Anterior cingulate cortex (tissue), 58 donors: ENCODE measurements around the gene MPPED2.
A peak's percentile ranks its signal among the peaks of the same experiment; 100 is the strongest.

Experiments used
- DNase-seq, 58 donors: peaks; one replicate each; lab custom pipeline; 2025; lab: John Stamatoyannopoulos, UW

Gene MPPED2, protein sequence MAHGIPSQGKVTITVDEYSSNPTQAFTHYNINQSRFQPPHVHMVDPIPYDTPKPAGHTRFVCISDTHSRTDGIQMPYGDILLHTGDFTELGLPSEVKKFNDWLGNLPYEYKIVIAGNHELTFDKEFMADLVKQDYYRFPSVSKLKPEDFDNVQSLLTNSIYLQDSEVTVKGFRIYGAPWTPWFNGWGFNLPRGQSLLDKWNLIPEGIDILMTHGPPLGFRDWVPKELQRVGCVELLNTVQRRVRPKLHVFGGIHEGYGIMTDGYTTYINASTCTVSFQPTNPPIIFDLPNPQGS

DNA sequence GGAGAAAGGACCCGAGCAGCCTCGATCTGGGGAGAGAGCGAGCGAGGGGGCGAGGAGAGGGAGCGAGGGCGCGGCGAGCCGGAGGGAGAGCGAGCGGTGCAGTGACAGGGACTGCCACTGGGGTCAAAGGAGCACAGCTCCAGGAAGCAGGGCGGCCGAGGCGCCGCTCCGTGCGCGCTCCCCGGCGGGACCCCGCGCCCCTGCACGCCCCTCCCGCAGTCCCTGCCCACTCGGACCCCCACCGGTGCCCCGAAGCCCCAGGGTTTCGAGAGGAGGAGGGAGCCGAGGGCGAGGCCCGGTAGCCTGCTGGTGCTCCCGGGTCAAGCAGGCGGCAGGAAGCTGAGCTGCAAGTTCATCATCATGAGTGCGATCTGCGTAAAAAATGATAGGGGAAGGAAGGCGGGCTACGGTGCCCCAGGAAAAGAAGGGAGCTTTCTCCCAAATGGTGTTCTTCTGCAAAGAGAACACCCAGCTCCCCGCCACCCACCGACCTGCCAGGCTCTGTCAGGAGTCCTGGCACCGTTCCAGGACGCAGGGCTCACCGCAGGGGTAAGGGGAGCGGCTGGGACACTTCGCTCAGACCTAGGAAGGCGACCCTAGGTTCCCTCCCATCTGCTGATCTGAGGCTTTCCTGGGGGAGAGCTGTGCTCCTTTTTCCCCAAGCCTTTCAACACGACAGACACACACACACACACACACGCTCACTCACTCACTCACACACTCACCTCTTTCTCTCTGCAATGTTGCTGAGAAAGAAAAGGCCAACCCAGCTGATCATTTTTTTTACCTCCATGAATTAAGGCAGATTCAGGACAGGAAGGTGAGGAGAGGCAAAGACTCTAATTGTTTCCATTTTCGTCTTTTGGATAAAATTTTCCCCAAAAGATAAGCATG lies at the start of gene MPPED2:
Gene MPPED2 (minus strand): TSS at position 103 of the 894 bp plus-strand sequence. CDS start 5,980 bp downstream, outside the sequence.
- DNase-seq = peak in 31 of 58 donors; percentile 14 to 73 (median 40)

DNA sequence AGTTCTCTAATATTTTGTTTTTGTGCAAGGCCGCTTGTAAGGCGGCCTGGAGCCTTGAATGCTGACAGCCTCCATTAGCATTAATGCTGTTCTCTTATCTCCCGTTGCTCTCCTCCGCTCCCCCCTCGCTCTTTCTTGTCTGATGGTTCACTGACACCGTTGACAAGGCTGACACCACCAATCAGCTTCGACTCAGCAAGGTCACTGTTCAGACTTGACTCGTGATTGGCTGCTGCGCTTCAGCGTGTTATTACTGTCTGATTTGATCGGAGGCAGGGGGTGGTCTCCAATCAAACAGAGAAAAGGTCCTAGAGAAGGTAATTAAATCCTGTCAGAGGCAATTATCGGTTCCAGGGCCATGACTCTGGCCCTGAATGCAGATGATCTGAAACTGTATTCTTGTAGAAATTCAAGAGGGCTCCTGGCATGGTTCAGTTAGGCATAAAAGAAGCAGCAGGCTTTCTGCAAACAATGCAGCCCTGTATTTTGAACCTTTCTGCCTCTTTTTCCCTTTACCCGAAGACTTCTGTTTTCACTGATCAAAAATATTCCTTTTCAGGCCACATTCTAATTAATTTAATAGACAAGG lies 49.3 kb upstream of the MPPED2 start:
- DNase-seq = peak in 57 of 58 donors; percentile 0 to 91 (median 67)

DNA sequence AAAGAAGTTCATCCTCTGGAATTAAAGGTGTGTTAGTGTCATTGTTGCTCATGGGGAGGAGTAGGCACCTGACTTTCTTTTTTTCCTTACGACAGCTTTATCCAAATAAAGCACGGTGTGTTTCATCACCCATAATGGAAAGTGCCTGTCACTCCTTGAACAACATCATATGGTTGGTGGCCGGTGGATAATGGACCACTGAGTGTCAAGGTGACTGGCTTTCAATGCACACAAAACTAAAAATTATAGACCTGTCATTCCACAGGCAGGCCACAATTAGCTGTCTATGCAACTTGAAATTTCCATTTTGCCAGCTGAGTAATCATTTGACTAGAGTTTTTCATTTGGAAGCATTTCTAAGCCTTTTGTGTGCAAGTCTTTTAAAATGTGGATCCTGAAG lies 45.0 kb upstream of the MPPED2 start:
- DNase-seq = no peak

DNA sequence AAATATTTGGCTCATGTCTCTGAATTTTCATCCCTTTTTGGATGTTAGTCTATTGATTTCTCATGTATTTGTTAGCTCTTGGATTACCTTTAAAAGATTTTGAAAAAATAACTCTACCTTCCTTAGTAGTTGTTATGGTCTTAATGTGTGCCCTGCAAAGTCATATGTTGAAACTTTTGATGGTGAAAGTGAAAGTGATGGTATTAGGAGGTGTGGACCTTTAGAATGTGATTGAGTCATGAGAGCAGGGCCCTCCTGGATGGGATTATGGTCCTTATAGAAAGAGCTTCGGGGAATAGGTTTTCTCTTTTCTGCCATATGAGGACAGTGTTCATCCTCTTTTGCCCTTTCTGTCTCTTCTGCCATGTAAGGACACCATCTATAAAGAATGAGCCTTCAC lies 33.6 kb upstream of the MPPED2 start:
- DNase-seq = no peak

DNA sequence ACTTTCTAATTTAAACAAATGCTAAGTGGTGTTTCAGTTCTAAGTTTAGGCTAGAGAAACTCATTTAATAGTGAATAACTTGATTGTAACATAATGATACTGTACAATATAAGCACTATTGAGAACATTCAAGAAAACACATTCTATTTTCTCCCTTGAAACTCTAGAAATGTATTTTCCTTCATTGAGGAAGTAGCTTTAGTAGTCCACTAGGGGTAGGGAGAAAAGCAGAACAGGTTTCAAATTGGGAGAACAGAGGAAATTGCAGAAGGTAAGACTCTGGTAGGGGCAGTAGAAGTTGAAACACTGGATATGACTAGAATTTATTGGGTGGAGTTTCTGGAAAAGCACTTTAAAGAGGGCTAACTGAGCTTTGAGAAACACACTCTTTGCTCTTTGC lies 31.6 kb upstream of the MPPED2 start:
- DNase-seq = no peak

DNA sequence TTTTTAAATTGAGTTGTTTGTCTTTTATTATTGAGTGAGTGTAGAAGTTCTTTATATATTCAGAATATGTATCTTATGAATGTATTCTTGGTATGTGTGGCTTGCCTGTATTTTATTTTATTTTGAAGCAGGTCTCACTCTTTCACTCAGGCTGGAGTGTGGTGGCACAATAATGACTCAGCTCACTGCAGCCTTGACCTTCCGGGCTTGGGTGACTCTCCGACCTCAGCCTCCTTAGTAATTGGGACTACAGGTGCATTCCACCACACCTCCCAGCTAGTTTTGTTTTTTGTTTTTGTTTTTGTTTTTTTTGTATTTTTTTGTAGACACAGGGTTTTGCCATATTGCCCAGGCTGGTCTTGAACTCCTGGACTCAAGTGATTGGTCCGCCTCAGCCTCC lies 24.5 kb upstream of the MPPED2 start:
- DNase-seq = no peak

DNA sequence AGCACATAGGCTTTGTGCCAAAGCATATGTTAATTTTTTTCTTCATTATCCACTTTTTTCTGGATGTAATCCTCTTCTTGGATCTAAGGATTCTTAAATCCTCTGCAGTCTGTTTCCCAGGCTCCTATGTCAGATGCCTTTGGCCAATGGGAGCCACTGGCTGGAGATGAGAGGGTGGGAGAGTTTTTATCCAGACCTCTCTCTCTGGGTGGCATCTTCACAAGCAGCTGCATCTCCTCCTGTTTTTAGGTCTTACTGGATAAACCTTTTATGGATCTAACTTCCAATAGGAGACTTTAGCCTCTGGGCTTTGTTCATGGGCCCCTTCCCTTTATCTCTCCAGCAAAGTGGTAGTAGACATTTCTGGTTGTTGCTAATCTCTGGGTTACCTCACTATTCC lies 22.4 kb upstream of the MPPED2 start:
- no peak for DNase-seq

DNA sequence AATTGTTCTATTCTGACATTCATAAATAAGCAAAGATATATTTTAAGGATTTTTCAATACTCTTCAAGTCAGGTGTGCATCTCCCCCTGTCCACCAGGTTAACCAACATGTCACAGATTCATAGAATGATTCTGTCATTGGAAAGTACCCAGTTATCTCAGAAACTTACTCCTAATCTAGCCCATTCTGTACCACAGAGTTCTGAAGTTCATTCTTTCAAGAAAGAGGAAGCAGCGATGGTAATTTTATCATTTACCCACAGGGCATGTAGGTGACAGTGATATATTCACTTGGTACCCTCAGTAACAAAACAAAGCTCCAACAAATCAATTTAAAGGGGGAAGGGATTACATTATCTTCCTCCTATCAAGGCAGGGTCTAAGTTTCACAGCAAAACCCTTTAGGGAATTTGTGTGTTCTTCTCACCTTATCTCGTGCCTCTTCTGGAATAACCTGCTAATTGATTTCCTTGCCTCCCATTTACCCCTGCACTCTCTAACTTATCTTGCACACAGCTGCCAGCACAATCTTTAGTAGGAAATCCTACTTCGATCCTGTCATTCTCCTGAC lies 19.0 kb upstream of the MPPED2 start:
- DNase-seq = no peak

DNA sequence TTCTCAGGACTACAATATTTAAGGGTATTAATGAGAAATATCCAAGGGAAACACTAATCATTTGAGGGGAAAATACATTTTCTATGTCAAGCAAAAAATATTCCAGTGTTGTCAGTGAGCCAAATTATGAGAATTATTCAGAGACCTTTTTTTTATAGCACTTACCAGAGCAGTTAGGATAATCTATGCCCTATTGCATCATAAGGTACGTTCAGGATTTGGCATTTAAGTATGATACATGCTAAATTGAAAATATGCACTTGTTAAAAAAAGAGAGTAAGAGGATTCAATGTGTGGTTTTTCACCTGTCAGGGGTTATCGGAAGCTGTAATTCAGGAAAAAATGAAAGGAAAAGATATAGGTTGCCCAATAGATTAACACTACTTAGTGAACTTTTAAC lies 17.2 kb upstream of the MPPED2 start:
- DNase-seq = no peak

DNA sequence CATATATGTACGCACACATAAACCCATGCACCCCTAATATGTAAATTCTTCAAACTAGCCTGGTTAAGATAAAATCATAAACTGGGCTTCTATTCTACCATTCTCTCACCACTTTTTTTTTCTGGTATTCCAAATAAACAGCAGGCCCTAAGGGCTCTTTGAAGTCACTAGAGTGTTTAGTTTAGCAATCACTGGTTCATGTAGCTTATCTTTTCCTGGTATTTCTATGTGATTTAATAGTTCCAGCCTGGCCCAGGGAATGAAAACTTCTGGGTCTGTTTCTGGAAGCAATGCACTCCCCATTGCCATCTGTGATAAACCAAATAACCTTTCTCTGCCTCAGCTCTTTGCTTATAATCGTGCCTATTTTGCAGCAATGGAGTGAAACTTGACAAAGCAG lies 10.7 kb upstream of the MPPED2 start:
- no peak for DNase-seq

DNA sequence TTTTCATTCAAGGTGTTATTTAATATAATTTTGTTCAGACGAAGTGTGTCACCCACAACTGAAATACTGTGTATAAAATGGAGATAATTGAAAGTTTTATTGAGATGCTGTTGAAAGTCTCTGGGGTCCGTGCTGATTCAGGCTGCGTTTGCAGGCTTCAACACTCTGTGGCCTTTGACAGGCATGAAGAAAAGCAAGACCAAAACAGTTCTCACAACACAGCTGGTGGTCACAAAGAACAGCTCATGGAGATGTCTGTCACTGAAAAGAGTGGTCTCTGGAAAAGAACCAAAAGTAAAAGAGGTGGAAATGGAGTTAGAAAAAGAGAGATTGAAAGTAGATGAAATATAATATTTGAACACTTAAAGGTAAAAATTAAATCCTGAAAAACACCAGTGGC lies 9.8 kb upstream of the MPPED2 start:
- no peak for DNase-seq

DNA sequence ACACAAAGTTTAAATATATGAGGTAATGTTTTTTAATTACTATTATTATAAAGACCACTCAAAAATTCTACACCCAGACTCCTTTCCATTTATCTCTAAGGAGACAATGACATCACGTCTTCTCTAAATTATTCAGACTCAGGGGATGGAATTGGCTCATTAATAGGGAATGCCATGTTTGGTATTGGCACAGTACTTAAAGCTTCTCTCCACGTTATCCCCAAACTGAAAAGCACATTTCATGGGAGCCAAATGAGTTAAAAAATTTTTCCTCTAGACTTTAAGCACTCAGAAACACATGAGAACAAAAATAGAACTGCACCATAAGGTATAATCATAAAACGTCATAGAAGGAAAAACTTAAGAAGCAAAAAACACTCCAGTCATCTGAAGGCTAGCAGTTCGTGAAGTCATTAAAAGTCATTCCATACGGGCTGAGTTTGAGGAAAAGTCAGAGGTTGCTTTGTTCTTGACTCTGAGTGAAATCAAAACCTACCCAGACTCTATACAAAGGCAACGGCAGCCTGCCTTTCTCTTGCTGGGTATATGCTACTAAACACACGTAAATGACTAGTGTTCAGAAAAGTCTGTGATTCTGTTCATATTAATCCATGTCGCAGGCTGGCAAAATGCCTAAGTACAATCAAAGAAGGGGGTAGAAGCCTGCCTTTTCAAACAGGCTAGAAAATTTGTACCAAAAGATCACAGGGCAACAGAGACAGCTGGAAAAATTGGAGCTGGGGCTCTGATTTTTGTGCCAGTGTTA lies 8.7 kb upstream of the MPPED2 start:
- DNase-seq = no peak

DNA sequence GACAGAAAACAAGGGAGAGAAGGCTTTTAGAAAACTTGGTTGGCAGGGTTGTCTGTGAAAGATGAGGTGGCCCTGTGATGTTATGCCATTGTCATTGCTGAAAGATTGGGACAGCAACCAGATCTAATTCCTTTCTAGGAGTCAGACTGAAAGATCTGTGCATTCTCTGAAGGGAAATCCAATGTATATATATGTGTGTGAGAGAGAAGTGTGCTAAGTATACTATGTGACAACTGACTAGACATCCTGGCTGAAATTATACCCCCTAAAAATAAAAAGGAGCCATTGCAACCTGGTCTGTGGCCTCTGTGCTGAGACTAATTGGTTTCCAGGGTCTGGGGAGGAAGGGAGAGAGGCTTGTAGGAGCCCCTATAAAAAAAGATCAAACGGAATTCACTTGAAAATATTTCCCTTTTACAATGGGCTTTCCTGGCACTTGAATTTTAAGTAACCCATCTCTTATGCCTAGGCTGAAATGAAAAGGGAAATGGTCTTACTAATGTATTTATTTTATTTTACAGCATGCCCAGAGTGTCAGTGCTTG lies 1.2 kb upstream of the MPPED2 start:
- no peak for DNase-seq

DNA sequence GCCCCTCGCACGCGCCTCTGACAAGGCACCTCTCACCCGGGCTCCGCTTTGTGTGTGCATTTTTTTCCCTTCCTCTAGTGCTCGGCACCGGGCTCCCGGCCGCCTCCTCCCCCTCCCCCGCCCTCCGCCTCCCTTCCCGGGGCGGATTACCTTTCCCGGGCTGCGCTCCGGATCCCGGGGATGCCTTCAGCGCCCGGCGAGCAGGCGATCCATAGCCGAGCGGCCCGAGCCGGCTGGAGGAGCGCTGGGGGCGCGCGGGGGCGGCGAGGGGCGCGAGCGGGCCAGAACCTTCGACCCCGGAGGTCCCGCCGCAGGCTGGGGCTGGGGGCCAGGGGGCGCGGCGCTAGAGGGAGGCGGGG lies 282 bp downstream of the MPPED2 start:
- DNase-seq = peak in 24 of 58 donors; percentile 15 to 74 (median 44)

DNA sequence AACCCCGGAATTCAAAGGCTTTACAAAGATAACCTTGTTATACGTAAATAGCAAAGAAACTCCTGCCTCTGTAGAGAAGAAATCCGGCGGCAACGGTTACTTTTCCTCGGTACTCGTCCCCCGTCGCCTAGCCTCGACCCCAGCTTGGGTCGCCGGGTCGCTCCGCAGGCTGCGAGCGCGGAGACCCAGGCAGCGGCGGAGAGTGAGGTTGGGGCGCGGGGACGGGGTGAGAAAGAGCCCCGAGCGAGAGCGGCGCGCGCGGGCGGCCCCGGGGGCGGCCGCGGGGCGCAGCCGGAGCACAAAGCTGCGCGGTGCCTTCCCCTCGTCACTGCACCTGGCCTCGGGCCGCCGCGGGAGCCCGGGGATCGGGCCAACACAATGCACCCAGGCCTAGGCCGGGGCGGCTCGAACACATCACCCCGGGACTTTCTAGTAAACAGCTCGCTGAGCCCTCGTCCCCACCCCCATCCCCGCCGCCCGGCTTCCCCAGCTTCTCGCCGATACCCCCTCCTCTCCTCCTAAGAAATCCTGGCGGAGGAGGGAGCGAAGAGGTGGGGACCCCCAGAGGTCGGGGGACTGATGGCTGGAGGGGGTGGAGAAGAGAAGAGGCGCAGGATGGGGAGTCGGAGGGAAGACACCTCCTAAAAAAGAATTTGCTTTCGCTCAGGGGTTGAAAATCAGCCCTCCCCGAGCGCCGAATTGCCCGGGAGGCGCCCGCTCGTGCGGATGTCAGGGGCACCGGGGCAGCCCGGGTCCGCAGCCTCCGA lies 845 bp downstream of the MPPED2 start:
- DNase-seq = peak in 31 of 58 donors; percentile 11 to 74 (median 37)

DNA sequence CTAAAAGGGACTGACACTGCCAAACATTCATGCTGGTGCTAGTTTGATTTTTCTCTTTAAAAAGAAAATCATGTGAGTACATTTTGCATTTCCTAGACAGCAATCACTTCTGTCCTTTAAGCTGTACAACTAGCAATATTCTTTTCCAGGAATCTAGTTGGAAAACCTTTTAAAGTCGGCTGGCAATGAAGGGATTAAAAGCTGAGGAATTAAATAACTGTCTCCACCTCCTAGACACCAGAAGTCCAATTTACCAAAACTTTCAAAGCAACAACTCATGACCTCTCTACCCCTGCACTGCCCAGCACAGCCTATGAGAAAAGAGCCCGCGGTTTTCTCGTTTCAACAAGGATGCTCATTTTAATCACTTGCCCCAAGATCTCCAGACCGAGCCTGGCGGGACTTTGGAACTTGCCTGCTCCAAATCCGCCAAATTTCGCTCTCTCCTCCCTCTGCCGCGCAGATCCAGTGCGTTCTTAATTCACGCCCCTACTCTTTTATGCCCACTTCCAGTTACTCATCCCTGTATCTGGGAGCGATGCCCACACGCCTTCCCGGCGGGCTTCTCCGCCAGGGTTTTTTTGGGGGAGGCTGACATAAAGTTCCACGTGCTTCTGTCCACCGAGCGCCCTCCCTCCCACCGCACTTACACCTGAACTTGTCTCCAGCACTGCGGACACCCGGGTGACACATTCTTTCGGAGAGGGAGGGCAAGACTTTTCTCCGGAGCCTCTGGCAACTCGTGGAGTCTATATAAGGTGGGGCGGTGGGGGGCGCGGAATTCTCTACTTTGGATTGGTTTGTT lies 2.5 kb downstream of the MPPED2 start:
- DNase-seq = peak in 31 of 58 donors; percentile 3 to 67 (median 25)

DNA sequence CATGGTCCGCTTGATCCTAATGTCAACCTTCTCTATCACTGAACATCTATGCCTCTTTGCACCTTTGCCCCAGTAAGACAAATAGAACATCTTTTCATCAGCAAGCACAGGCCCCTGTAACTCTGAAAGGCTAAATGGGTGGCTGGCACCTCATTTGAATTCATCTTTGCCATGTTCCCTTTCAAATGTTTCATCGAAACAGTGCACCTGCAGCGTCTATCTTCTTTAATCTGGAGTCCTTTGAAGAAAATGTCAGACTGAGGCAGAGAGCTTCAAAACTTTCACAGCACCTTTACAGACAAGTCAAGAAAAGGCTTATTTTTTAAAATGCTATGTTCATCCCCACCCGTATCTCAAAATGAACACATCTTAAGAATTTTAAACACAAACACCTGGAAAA lies 3.4 kb downstream of the MPPED2 start:
- DNase-seq = no peak

DNA sequence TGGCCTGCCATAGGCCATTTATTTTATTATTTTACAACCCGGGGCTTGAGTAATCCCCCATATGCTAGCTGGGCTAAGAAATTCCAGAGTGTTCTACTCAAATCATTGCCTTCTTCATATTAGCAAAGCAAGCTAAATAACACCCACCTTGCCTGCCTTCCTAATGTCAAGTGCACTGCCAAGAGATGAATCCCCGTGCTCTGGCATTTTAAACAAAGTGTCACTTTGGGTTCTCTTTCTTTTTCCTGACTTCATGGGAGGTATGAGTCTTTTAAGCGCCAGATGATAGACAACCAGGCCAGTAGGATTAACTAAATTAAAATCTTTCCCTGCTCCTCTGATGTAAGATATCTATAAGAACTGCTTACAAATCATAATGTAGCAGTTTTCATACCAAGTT lies 4.5 kb downstream of the MPPED2 start:
- no peak for DNase-seq
